ENCODE data around the gene SIX5. TPM values are rescaled to one million over a fixed set of nuclear protein-coding genes. Genes with fewer than 3 reads are reported as not detected.

Gene SIX5
- total and polyA plus RNA-seq, 4 donors: 2.7 to 9.9 (median 4.4) TPM

DNA sequence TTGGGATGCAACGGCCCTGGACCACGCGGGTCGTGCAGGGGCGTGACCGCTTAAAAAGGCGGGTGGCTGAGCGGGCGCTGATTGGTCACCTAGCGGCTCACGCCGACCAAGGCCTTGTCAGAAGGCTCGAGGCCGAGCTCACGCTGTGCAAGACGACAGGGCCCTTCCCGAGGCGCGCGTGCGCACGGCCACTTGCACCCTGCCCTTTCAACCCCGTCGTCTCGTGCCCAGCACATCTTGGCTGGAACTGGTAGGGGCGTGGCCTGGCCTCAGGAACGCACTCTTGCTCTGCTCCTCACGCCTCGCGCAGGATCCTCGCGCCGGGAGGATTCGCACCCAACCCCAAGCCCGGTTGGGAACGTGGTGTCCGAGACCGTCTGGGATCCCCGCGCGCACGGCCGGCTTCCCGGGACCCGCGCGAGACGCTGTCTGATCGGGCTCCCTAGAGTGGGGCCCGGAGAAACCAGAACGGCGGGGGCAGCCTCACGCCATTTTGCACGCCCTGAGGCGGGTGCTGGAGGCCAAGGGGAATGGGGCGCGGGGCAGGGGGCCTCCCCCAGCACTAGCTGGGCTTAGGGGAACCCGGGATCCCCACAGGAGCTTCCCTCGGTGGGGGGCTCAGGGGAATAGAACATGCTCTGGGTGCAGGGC, 35.8 kb downstream of the SIX5 start, which contains the start of gene MEIOSIN:
MEIOSIN (plus strand) TSS at position 280 of the 651 bp plus-strand sequence. CDS start 1,938 bp downstream, outside the sequence.
- no peak within 1 kb of the TSS for H3K9ac ChIP-seq (ENCODE audit: low read depth in 1 of 2, low read length in 2 of 2)
- WGBS: 92% methylated on average over 59 of the region's 59 CpGs
- H3K9me3 ChIP-seq (ENCODE audit: control insufficient read depth in 4 of 4, low read length in 3 of 4): no peaks in the 10 kb centered on the region
- no peaks in the 10 kb centered on the region for H3K27me3 ChIP-seq (ENCODE audit: control insufficient read depth in 4 of 4, insufficient read depth in 4 of 4, low read length in 3 of 4)
- no peak for DNase-seq (ENCODE audit: low spot score)
- no peak within 1 kb of the TSS for H3K27ac ChIP-seq (ENCODE audit: low read depth in 1 of 2, low read length in 2 of 2)
- H3K4me1 ChIP-seq (ENCODE audit: control insufficient read depth in 4 of 4, insufficient read depth in 4 of 4, low read length in 3 of 4): peaks cover 0 to 15% (median 8%) of the 10 kb centered on the region in 4 donors
- H3K4me3 ChIP-seq (ENCODE audit: low read depth in 1 of 3, low read length in 3 of 3): no peak within 1 kb of the TSS
- TF ChIP-seq NR2F2 (IDR thresholded peaks at IDR 0.05) (no peak), FOXA2 (IDR thresholded peaks at IDR 0.05) (no peak), YY1 (IDR thresholded peaks at IDR 0.05) (no peak), FOXA1 (IDR thresholded peaks at IDR 0.05) (no peak), TAF1 (conservative IDR thresholded peaks at IDR 0.05) (no peak), JUND (IDR thresholded peaks at IDR 0.05) (no peak), RXRA (IDR thresholded peaks at IDR 0.05) (no peak), HNF4G (IDR thresholded peaks at IDR 0.05) (no peak), HNF4A (conservative IDR thresholded peaks at IDR 0.05) (no peak)
- TF ChIP-seq, protein P1, sequence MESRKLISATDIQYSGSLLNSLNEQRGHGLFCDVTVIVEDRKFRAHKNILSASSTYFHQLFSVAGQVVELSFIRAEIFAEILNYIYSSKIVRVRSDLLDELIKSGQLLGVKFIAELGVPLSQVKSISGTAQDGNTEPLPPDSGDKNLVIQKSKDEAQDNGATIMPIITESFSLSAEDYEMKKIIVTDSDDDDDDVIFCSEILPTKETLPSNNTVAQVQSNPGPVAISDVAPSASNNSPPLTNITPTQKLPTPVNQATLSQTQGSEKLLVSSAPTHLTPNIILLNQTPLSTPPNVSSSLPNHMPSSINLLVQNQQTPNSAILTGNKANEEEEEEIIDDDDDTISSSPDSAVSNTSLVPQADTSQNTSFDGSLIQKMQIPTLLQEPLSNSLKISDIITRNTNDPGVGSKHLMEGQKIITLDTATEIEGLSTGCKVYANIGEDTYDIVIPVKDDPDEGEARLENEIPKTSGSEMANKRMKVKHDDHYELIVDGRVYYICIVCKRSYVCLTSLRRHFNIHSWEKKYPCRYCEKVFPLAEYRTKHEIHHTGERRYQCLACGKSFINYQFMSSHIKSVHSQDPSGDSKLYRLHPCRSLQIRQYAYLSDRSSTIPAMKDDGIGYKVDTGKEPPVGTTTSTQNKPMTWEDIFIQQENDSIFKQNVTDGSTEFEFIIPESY (IDR thresholded peaks at IDR 0.05): no peak
- TF ChIP-seq, protein P2, sequence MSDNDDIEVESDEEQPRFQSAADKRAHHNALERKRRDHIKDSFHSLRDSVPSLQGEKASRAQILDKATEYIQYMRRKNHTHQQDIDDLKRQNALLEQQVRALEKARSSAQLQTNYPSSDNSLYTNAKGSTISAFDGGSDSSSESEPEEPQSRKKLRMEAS (IDR thresholded peaks at IDR 0.05): no peak
- TF ChIP-seq, protein P3, sequence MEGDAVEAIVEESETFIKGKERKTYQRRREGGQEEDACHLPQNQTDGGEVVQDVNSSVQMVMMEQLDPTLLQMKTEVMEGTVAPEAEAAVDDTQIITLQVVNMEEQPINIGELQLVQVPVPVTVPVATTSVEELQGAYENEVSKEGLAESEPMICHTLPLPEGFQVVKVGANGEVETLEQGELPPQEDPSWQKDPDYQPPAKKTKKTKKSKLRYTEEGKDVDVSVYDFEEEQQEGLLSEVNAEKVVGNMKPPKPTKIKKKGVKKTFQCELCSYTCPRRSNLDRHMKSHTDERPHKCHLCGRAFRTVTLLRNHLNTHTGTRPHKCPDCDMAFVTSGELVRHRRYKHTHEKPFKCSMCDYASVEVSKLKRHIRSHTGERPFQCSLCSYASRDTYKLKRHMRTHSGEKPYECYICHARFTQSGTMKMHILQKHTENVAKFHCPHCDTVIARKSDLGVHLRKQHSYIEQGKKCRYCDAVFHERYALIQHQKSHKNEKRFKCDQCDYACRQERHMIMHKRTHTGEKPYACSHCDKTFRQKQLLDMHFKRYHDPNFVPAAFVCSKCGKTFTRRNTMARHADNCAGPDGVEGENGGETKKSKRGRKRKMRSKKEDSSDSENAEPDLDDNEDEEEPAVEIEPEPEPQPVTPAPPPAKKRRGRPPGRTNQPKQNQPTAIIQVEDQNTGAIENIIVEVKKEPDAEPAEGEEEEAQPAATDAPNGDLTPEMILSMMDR (IDR thresholded peaks at IDR 0.05; ENCODE audit: low read depth, low read length, missing input control): no peak
- TF ChIP-seq, protein P4, sequence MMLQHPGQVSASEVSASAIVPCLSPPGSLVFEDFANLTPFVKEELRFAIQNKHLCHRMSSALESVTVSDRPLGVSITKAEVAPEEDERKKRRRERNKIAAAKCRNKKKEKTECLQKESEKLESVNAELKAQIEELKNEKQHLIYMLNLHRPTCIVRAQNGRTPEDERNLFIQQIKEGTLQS (IDR thresholded peaks at IDR 0.05): no peak
- H3K36me3 ChIP-seq (ENCODE audit: control insufficient read depth in 4 of 4, insufficient read depth in 3 of 4, low read depth in 1 of 4, low read length in 3 of 4): no peaks in the 10 kb centered on the region

DNA sequence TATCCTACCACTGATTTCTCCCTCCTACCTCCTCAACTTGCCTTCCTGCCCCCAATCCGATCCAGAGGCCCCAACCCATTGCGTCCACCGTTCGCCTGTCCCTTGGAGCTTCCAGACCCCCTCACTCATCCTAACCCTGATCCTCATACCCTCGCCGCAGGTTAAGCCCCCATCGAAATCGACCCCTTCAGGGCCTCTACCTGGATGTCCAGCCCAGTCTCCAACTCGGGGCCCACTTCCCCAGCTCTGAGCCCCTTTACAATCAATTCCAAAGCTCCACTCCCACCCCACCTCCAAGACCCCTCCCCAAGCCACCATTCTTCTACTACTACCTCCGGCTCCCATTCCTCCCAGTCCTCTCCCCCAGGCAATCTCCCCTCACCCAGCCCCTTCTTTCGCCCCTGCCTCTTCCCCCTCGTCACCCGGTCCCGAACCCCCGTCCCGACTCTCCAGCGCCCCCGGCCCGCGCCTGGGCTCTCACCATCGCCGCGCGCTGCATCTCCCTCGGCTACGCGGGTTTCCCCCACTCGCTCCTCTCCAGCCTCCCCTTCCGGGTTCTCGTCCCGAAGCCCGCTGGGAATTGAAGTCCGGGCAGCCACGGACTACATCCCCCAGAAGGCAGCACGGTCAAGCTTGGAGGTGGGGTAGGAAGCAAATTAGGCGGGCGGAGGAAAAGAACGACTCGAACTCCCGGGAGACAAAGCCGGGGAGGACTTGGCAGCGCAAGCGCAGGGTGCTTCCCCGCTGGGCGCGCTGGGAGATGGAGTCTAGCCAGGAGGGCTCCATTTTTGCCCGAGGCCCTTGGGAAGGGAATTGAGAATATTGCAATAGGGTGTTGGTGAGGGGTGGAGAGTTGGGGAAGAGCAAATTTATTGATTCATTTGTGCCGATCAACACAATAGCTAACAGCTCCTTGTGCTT, 38.4 kb downstream of the SIX5 start, which contains the start of gene FBXO46:
FBXO46 (minus strand) TSS at position 529 of the 921 bp plus-strand sequence. CDS start 17,401 bp downstream, outside the sequence.
- Histone ChIP-seq H3K27ac (ENCODE audit: low read depth in 1 of 2, low read length in 2 of 2) (peak within 1 kb of the TSS; percentile 35 to 64), H3K27me3 (ENCODE audit: control insufficient read depth in 4 of 4, insufficient read depth in 4 of 4, low read length in 3 of 4) (no peaks in the 10 kb centered on the region), H3K9ac (ENCODE audit: low read depth in 1 of 2, low read length in 2 of 2) (peak within 1 kb of the TSS; percentile 42 to 69), H3K9me3 (ENCODE audit: control insufficient read depth in 4 of 4, low read length in 3 of 4) (no peaks in the 10 kb centered on the region), H3K36me3 (ENCODE audit: control insufficient read depth in 4 of 4, insufficient read depth in 3 of 4, low read depth in 1 of 4, low read length in 3 of 4) (peaks cover 0 to 1% (median 0%) of the 10 kb centered on the region in 4 donors), H3K4me3 (ENCODE audit: low read depth in 1 of 3, low read length in 3 of 3) (peak within 1 kb of the TSS; percentile 66 to 94 (median 80)), H3K4me1 (ENCODE audit: control insufficient read depth in 4 of 4, insufficient read depth in 4 of 4, low read length in 3 of 4) (peaks cover 0 to 18% (median 8%) of the 10 kb centered on the region in 4 donors)
- peak; percentile 91 for DNase-seq (ENCODE audit: low spot score)
- WGBS: 1% methylated on average over 48 of the region's 48 CpGs
- TF ChIP-seq, protein P5, sequence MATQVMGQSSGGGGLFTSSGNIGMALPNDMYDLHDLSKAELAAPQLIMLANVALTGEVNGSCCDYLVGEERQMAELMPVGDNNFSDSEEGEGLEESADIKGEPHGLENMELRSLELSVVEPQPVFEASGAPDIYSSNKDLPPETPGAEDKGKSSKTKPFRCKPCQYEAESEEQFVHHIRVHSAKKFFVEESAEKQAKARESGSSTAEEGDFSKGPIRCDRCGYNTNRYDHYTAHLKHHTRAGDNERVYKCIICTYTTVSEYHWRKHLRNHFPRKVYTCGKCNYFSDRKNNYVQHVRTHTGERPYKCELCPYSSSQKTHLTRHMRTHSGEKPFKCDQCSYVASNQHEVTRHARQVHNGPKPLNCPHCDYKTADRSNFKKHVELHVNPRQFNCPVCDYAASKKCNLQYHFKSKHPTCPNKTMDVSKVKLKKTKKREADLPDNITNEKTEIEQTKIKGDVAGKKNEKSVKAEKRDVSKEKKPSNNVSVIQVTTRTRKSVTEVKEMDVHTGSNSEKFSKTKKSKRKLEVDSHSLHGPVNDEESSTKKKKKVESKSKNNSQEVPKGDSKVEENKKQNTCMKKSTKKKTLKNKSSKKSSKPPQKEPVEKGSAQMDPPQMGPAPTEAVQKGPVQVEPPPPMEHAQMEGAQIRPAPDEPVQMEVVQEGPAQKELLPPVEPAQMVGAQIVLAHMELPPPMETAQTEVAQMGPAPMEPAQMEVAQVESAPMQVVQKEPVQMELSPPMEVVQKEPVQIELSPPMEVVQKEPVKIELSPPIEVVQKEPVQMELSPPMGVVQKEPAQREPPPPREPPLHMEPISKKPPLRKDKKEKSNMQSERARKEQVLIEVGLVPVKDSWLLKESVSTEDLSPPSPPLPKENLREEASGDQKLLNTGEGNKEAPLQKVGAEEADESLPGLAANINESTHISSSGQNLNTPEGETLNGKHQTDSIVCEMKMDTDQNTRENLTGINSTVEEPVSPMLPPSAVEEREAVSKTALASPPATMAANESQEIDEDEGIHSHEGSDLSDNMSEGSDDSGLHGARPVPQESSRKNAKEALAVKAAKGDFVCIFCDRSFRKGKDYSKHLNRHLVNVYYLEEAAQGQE (IDR thresholded peaks at IDR 0.05): peak; percentile 79
- TF ChIP-seq TAF1 (conservative IDR thresholded peaks at IDR 0.05) (peak; percentile 58), FOXA2 (IDR thresholded peaks at IDR 0.05) (peak; percentile 48), HNF4G (IDR thresholded peaks at IDR 0.05) (no peak), FOXA1 (IDR thresholded peaks at IDR 0.05) (peak; percentile 28), JUND (IDR thresholded peaks at IDR 0.05) (peak in 1 of 2 donors; percentile 44), SP1 (IDR thresholded peaks at IDR 0.05) (peak; percentile 89), EGR1 (IDR thresholded peaks at IDR 0.05; ENCODE audit: low read depth in 2 of 2) (peak in 1 of 2 donors; percentile 83)
- TF ChIP-seq, protein P2 (IDR thresholded peaks at IDR 0.05): peak; percentile 79
- TF ChIP-seq, protein P4 (IDR thresholded peaks at IDR 0.05): no peak
- TF ChIP-seq, protein P3 (IDR thresholded peaks at IDR 0.05; ENCODE audit: low read depth, low read length, missing input control): no peak

Measured in liver (tissue), 9 donors.